Immature natural killer cell (primary cell): ENCODE results near the gene SSUH2. TPM values are rescaled to one million over a fixed set of nuclear protein-coding genes. Genes with fewer than 3 reads are reported as not detected.

Experiments used
- DNase-seq, 3 donors: peaks; one replicate each; pipeline ENCODE4 v3.0.0; 2022; ENCODE audit warnings: mixed read lengths in 1 of 3
- H3K27ac Mint-ChIP-seq, 6 donors: one replicate each; pipeline ENCODE4 v1.8.0; 2020; ENCODE audit warnings: mixed read lengths in 6 of 6, mild to moderate bottlenecking in 5 of 6, inconsistent platforms in 4 of 6, moderate library complexity in 3 of 6
- H3K27me3 Mint-ChIP-seq, 3 donors: one replicate each; pipeline ENCODE4 v1.8.0; 2020 to 2021; ENCODE audit warnings: low read depth in 3 of 3, mild to moderate bottlenecking in 3 of 3, mixed read lengths in 3 of 3, moderate library complexity in 3 of 3, inconsistent platforms in 1 of 3
- H3K36me3 Mint-ChIP-seq, 3 donors: one replicate each; pipeline ENCODE4 v1.8.0; 2020; ENCODE audit warnings: mixed read lengths in 3 of 3, inconsistent platforms in 2 of 3, mild to moderate bottlenecking in 2 of 3
- H3K4me1 Mint-ChIP-seq, 2 donors: one replicate each; pipeline ENCODE4 v1.8.0; 2020; ENCODE audit warnings: inconsistent platforms in 2 of 2, mild to moderate bottlenecking in 2 of 2, mixed read lengths in 2 of 2, moderate library complexity in 1 of 2
- H3K4me3 Mint-ChIP-seq, 5 donors: one replicate each; pipeline ENCODE4 v1.8.0; 2020; ENCODE audit warnings: mild to moderate bottlenecking in 5 of 5, mixed read lengths in 5 of 5, inconsistent platforms in 3 of 5, moderate library complexity in 3 of 5
- H3K9me3 Mint-ChIP-seq, 6 donors: one replicate each; pipeline ENCODE4 v1.8.0; 2020; ENCODE audit warnings: mild to moderate bottlenecking in 6 of 6, mixed read lengths in 6 of 6, inconsistent platforms in 4 of 6, moderate library complexity in 3 of 6
- polyA plus RNA-seq, 3 donors: library from polyadenylated mRNA; unstranded; fragments of 300-500 nt; fragmentation: Illumina TruSeq; gene quantifications; one replicate each; pipeline ENCODE4 v1.2.3, GENCODE V29; 2021

The SSUH2 gene
- polyA plus RNA-seq, 3 donors from 2014 or later: not detected

DNA sequence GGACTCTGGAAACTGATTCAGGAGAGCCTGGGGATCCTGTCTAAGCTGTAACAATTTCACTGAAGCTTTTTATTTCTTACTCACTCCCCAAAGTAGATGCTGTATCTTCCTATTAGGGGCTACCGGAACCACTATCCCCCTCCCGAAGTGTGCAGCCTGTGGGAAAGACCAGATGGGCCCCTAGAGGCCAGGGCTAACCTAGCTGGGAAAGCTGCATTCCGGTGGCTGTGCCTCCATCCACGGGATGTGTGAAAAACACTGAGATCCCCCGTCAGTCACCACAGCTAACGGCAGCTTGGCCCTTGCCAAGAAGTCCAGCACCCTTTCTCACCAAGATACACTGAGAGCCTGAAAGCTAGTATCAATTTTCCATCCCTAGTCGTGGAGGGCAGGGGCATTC lies 3.1 kb downstream of the SSUH2 start:
- Mint-ChIP-seq H3K4me3 (no peak overlapping the region), H3K36me3 (no peaks in the 10 kb centered on the region), H3K27me3 (peaks cover 0 to 9% (median 0%) of the 10 kb centered on the region in 3 donors), H3K4me1 (no peaks in the 10 kb centered on the region), H3K27ac (no peak overlapping the region), H3K9me3 (no peaks in the 10 kb centered on the region)
- DNase-seq: no peak

DNA sequence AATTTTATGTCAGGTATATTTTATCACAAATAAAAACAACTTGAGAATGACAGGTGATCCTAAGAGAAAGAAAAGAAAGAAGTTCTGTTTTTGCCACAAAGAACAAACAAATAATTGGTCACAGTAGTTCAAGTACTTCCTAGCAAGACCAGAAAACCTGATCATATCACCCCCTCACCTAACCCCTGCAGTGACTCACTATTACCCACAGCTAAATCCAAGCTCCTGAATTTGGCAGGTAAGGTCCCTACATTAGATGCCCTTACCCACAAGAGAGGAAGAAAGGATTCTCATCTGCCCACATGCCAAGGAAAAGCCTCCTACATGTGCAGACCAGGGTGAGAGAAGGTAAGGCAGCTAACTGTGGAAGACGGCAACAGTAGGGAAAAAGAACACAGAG lies 4.4 kb downstream of the SSUH2 start:
- no peak overlapping the region for H3K27ac Mint-ChIP-seq
- no peaks in the 10 kb centered on the region for H3K9me3 Mint-ChIP-seq
- no peaks in the 10 kb centered on the region for H3K36me3 Mint-ChIP-seq
- DNase-seq: no peak
- H3K4me1 Mint-ChIP-seq: no peaks in the 10 kb centered on the region
- H3K27me3 Mint-ChIP-seq: peaks cover 0 to 6% (median 0%) of the 10 kb centered on the region in 3 donors
- H3K4me3 Mint-ChIP-seq: no peak overlapping the region

DNA sequence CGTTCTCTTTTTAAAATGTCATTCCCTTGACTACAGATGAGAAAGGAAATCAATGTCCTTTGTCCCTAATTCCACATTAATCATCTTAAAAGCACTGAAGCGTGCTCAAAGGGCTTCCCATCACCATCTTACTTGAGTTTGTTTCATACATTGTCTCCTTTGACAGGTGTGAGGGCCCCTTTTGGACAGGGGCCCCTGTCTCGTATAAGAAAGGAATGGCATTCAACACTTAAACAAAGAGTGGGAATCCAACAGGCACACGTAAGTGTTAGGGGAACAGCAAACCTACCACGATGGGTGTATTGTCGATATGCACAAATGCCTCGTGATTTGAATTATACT lies 5.0 kb downstream of the SSUH2 start:
- no peak overlapping the region for H3K4me3 Mint-ChIP-seq
- no peaks in the 10 kb centered on the region for H3K9me3 Mint-ChIP-seq
- DNase-seq: no peak
- H3K4me1 Mint-ChIP-seq: no peaks in the 10 kb centered on the region
- H3K27me3 Mint-ChIP-seq: peaks cover 0 to 5% (median 0%) of the 10 kb centered on the region in 3 donors
- no peak overlapping the region for H3K27ac Mint-ChIP-seq
- H3K36me3 Mint-ChIP-seq: no peaks in the 10 kb centered on the region

DNA sequence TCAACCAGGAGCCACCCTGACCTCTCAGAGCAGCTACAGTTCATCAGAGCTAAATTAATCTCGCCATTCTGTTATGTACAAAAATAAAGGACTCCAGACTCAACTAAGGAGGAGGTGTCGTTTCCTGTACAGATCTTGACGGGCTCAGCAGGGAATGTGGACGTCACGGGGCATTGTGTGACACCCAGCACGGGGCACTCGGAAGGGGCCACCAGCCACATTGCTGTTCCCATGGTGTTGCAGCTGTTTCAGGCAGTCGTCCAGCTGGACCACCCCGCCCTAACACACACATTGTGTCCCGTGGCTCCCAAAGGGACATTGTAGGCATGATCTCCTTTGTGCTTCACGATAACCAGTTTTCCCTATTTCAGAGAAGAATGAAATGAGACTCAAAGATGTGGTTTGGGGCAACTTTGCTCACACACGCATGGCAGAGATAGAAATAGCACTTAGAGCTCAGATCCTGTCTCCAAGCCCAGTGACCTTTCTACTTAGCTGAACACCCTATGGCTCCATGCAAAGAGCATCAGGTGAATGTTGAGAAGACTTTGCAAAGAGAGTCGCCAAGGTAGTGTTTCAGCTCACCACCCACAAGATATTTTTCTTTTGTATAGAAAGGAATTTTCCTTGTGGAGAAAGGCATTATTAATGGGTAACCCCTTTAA lies 5.5 kb downstream of the SSUH2 start:
- Mint-ChIP-seq H3K9me3 (no peaks in the 10 kb centered on the region), H3K4me3 (no peak overlapping the region)

DNA sequence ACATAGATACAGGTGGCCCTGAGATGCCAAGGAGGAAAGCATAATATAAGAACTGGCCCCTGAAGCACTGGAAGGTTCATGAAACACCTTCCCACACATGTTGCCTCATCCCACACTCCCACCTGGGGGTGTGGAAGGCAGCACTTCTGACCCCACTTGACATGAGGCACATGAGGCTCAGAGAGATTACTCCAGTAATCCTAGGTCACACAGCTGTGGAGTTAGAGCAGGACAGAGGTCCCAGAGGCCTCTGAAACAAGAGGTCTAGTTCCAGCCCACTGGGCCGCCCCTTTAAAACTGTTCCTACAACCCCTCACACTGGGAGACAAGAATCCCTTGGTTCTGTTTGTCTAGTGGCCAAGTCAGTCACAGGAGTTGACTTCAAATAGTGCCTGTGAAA lies 7.2 kb downstream of the SSUH2 start:
- no peaks in the 10 kb centered on the region for H3K36me3 Mint-ChIP-seq
- H3K4me1 Mint-ChIP-seq: no peaks in the 10 kb centered on the region
- no peaks in the 10 kb centered on the region for H3K9me3 Mint-ChIP-seq
- peaks cover 0 to 5% (median 0%) of the 10 kb centered on the region in 3 donors for H3K27me3 Mint-ChIP-seq
- no peak overlapping the region for H3K27ac Mint-ChIP-seq
- no peak for DNase-seq
- no peak overlapping the region for H3K4me3 Mint-ChIP-seq

More for the DNA sequence above, 5.5 kb downstream of the SSUH2 start:
- H3K27ac Mint-ChIP-seq: no peak overlapping the region
- no peak for DNase-seq
- peaks cover 0 to 5% (median 0%) of the 10 kb centered on the region in 3 donors for H3K27me3 Mint-ChIP-seq
- no peaks in the 10 kb centered on the region for H3K36me3 Mint-ChIP-seq
- H3K4me1 Mint-ChIP-seq: no peaks in the 10 kb centered on the region

DNA sequence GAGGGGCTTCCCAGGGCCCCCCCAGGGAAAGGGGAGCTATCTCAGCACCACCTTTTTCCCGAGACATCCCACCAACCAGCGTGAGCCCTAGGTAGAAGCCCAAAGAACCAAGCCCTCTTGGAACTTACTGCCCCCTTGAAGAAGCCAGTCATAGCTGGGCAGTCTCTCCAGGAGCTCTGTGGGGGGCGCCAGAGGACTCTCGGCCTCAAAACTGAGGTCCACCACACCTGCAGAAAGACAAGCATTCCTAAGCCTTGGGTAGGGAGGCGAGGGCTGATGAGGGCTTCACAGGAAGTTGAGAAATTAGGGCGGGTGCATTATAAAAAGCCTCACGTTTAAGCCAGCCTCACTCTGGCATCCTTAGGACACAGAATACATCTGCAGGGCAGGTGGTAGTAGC lies 9.0 kb downstream of the SSUH2 start:
- DNase-seq: no peak
- H3K4me1 Mint-ChIP-seq: no peaks in the 10 kb centered on the region
- H3K36me3 Mint-ChIP-seq: no peaks in the 10 kb centered on the region
- no peak overlapping the region for H3K4me3 Mint-ChIP-seq
- H3K27ac Mint-ChIP-seq: no peak overlapping the region
- H3K9me3 Mint-ChIP-seq: no peaks in the 10 kb centered on the region
- peaks cover 0 to 5% (median 3%) of the 10 kb centered on the region in 3 donors for H3K27me3 Mint-ChIP-seq

DNA sequence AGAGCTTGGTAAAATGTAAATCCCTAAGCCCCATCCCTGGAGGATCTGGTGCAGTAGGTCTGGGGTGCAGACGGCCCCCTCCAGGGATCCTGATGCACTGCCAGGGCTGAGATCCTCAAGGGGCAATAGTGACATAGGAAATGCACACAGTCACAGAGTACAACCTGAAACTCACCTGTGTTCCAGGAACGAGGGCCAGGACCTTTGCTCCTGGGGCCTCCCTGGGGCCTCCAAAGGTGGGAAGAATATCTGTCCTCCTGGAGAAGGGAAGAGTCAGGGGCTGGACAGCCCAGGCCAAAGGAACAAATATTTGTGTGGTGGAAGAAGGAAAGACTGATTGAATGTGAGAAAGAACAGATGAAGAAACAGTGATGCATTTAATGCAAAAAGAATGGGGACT lies 9.5 kb downstream of the SSUH2 start:
- no peak for DNase-seq
- H3K27me3 Mint-ChIP-seq: peaks cover 0 to 5% (median 3%) of the 10 kb centered on the region in 3 donors
- no peaks in the 10 kb centered on the region for H3K4me1 Mint-ChIP-seq
- no peak overlapping the region for H3K27ac Mint-ChIP-seq
- H3K9me3 Mint-ChIP-seq: no peaks in the 10 kb centered on the region
- no peak overlapping the region for H3K4me3 Mint-ChIP-seq
- H3K36me3 Mint-ChIP-seq: no peaks in the 10 kb centered on the region

DNA sequence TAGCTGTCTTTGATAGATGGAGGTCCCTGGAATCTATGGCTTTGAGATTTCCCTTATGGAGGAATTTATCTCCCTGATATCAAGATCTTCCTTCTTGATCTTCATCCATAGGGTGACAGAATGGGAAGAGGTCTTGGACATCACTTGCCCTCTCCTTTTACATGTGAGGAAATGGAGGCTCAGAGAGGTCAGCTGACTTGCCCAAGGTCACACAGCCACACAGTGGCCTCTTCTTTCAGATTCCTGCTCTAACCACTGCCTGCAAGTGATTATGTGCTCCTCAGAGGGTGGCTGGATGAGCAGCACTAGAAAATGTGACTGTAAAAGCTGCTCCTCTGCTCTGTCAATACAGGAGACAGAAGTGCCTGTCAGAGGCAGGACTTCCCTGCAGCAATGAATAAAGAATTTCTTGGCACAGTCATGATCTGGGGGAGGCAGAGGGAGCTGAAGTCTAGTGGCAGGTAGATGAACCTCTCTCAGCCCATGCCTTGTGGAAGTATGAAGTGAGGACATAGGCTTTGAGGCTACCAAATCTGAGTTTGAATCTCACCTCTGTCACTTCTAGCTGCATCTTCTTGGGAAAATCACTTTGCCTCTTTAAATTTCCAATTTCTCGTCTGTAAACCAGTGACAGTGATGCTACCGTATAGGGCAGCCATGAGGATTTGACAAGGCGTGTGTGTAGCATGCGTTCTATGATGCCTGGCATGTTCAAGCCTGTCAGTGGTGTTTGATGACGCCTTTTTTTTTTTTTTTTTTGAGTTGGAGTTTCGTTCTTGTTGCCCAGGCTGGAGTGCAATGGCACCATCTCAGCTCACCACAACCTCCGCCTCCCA lies 12.0 kb downstream of the SSUH2 start:
- H3K27ac Mint-ChIP-seq: no peak overlapping the region
- no peaks in the 10 kb centered on the region for H3K36me3 Mint-ChIP-seq
- H3K9me3 Mint-ChIP-seq: no peaks in the 10 kb centered on the region
- H3K4me3 Mint-ChIP-seq: no peak overlapping the region
- DNase-seq: no peak
- peaks cover 1 to 9% (median 3%) of the 10 kb centered on the region in 3 donors for H3K27me3 Mint-ChIP-seq
- H3K4me1 Mint-ChIP-seq: no peaks in the 10 kb centered on the region

DNA sequence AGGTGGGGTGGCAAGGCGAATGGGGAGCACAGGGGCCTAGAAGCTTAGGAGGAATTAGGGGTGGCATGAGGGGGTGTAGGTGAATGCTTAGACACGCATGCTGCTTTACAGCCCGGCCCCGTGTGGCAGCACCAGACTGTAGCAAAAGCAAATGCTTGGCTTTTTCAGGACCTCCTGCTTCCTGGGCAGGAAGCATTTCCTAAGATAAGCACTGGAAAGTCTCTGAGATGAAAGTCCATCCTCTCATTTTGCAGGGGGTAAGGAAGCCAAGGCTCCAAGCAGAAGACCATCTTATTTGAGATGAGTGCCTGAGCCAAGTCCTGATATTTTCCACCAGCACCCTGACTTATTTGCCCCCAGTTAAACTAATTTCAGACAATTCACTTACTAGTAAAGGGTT lies 12.9 kb downstream of the SSUH2 start:
- Mint-ChIP-seq H3K27me3 (peaks cover 1 to 5% (median 3%) of the 10 kb centered on the region in 3 donors), H3K4me3 (no peak overlapping the region), H3K36me3 (no peaks in the 10 kb centered on the region), H3K4me1 (no peaks in the 10 kb centered on the region), H3K27ac (no peak overlapping the region), H3K9me3 (no peaks in the 10 kb centered on the region)
- DNase-seq: no peak

DNA sequence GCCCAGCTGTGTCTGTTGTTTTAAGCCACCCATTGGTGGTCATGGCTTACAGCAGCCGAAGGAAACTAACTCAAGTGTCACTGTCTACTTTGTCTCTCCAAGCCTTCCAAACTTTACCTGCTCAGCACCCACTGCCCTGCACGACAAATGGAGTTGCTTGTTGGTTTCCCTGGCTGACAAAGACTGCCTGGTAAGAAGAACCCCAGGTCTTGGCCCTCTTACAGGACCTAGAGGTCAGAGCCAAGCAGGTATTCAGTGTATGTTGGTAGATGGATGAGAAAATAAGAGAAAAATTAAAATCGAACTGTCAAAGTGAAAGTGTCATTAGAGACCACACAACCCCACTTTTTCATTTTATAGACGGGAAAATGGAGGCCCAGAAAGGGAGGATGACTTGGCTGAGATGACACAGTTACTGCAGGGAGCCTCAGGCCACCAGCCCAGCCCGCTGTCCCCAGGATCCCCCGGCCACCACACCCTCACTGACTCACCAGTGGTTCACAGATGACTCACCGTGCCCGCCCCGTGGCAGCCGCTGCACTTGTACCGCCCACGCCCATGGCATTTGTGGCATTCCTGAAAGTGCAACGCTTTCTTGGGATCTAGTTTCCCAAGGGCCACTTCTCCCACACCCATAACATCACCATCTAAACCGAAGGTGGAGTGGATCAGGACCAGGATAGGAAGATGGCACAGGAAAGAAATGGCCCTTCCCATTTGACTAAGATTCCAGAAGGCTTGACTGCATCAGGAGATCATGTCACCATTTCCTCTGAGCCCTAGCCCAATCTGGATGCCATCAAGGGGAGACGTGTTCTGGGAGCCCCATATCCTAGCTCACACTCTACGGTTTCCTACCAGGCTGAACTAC lies 15.2 kb downstream of the SSUH2 start:
- H3K9me3 Mint-ChIP-seq: no peaks in the 10 kb centered on the region
- peaks cover 1 to 7% (median 3%) of the 10 kb centered on the region in 3 donors for H3K27me3 Mint-ChIP-seq
- no peak overlapping the region for H3K27ac Mint-ChIP-seq
- H3K36me3 Mint-ChIP-seq: no peaks in the 10 kb centered on the region
- DNase-seq: peak in 2 of 3 donors; percentile 6 to 22
- no peaks in the 10 kb centered on the region for H3K4me1 Mint-ChIP-seq
- peak overlapping the region in 1 of 5 donors; percentile 48 for H3K4me3 Mint-ChIP-seq

DNA sequence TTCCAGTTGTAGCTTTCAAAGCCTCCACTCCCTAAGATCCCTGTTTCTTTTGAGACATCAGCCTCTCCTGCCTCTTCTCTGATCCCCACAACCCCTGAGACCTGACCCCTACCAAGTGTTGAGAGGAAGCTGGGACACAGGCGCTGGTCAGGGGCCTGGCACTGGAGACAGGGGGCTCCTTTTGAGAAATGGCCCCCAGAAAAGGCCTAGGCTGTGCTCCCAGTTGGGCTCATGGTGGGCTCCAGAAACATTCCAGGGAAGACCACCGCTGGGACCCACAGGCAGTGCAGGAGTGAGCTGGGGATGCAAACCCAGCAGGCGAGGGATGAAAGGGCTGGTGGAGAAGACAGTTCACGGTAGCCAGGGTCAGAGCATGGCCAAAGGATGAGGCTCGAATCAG lies 16.6 kb downstream of the SSUH2 start:
- Mint-ChIP-seq H3K4me1 (no peaks in the 10 kb centered on the region), H3K9me3 (no peaks in the 10 kb centered on the region), H3K36me3 (no peaks in the 10 kb centered on the region), H3K27me3 (peaks cover 1 to 7% (median 3%) of the 10 kb centered on the region in 3 donors), H3K4me3 (no peak overlapping the region), H3K27ac (no peak overlapping the region)
- DNase-seq: no peak

DNA sequence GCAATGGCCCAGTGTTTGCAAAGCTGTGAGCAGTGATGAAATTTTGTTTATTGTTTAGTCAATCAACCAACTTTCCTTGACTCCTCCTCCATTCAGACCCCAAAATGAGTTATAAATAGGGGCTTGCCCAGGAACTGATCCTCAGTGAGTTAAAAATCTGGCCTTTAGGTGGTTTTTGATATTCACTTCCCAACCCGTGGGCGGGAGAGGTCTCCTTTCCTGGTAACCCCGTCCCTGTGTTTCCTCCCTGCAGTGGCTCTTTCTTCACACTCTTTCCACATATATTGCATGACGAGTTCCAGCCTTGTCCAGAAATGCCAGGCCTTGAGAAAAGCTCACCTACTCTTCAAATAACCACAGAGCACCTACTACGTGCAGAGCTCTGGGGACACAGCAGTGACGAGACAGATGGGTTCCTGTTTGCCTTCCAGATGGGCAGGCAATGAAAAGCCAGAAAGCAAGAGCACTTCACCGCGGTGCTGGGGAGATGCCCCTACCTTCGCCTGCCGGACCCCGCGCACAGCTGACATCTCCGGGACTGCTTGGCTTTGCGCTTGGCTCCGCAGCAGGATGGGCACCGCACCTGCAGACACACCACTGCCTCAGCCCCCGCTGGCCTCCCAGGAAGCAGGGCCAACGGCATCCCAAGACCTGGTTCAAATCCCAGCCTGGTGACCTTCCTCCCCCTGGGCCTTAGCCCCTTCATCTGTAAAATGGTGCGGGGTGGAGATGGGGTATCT lies 17.2 kb downstream of the SSUH2 start:
- Mint-ChIP-seq H3K36me3 (no peaks in the 10 kb centered on the region), H3K4me1 (no peaks in the 10 kb centered on the region), H3K27me3 (peaks cover 1 to 7% (median 3%) of the 10 kb centered on the region in 3 donors), H3K27ac (no peak overlapping the region), H3K9me3 (no peaks in the 10 kb centered on the region), H3K4me3 (no peak overlapping the region)
- no peak for DNase-seq

DNA sequence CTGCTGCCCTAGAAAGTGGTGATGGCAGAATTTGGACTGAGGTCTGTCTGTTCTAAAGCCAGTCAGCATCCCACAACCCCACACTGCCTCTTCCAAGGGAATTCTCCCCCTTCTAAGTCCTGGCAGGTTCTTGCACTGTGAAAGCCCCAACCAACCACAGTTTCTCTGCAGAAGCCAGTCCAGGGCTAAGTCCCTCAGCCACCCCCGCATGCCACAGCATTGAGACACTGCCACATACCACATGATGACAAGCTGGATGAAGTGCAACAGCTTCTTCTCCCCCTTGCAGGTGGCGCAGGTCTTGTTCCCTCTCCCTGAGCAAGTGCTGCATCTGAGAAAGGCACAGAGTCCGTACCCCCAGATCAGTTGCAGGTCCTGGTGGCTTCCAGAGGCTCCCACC lies 18.6 kb downstream of the SSUH2 start:
- Mint-ChIP-seq H3K36me3 (no peaks in the 10 kb centered on the region), H3K4me3 (no peak overlapping the region)
- DNase-seq: no peak

More for the DNA sequence above, 18.6 kb downstream of the SSUH2 start:
- no peaks in the 10 kb centered on the region for H3K4me1 Mint-ChIP-seq
- H3K27ac Mint-ChIP-seq: no peak overlapping the region
- H3K27me3 Mint-ChIP-seq: peaks cover 0 to 10% (median 1%) of the 10 kb centered on the region in 3 donors
- no peaks in the 10 kb centered on the region for H3K9me3 Mint-ChIP-seq
